Measurements from ENCODE around the gene MTARC2.

DNA sequence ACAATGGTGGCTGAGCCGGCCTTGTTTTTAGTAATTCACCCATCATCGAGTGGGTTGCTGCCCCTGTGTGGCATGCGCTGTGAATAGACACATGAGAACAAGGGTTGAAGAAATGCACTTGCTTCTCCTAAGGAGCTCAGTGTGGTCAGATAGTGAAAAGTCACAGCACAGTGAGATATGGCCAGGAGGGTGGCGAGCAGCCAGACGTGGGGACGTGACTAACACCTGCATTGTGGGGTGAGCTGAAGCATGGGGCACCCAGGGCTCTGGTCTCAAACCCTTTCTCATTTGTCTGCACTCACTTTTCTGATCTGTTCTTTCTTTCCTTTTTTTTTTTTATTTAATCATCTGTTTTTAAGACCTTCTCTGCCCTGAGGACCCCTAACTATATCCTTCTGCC, 52.1 kb downstream of the MTARC2 start:
- no peak for TF ChIP-seq ZNF460 (CRISPR knock-in tag; IDR thresholded peaks at IDR 0.05; ENCODE audit: borderline replicate concordance)
- TF ChIP-seq ZNF274 (CRISPR knock-in tag; IDR thresholded peaks at IDR 0.05) = no peak
- no peak for TF ChIP-seq ZSCAN20 (CRISPR knock-in tag; IDR thresholded peaks at IDR 0.05; ENCODE audit: borderline replicate concordance)
- TF ChIP-seq, protein P1, sequence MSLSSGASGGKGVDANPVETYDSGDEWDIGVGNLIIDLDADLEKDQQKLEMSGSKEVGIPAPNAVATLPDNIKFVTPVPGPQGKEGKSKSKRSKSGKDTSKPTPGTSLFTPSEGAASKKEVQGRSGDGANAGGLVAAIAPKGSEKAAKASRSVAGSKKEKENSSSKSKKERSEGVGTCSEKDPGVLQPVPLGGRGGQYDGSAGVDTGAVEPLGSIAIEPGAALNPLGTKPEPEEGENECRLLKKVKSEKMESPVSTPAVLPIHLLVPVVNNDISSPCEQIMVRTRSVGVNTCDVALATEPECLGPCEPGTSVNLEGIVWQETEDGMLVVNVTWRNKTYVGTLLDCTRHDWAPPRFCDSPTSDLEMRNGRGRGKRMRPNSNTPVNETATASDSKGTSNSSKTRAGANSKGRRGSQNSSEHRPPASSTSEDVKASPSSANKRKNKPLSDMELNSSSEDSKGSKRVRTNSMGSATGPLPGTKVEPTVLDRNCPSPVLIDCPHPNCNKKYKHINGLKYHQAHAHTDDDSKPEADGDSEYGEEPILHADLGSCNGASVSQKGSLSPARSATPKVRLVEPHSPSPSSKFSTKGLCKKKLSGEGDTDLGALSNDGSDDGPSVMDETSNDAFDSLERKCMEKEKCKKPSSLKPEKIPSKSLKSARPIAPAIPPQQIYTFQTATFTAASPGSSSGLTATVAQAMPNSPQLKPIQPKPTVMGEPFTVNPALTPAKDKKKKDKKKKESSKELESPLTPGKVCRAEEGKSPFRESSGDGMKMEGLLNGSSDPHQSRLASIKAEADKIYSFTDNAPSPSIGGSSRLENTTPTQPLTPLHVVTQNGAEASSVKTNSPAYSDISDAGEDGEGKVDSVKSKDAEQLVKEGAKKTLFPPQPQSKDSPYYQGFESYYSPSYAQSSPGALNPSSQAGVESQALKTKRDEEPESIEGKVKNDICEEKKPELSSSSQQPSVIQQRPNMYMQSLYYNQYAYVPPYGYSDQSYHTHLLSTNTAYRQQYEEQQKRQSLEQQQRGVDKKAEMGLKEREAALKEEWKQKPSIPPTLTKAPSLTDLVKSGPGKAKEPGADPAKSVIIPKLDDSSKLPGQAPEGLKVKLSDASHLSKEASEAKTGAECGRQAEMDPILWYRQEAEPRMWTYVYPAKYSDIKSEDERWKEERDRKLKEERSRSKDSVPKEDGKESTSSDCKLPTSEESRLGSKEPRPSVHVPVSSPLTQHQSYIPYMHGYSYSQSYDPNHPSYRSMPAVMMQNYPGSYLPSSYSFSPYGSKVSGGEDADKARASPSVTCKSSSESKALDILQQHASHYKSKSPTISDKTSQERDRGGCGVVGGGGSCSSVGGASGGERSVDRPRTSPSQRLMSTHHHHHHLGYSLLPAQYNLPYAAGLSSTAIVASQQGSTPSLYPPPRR (CRISPR knock-in tag; IDR thresholded peaks at IDR 0.05; ENCODE audit: borderline replicate concordance) = no peak
- TF ChIP-seq, protein P2, sequence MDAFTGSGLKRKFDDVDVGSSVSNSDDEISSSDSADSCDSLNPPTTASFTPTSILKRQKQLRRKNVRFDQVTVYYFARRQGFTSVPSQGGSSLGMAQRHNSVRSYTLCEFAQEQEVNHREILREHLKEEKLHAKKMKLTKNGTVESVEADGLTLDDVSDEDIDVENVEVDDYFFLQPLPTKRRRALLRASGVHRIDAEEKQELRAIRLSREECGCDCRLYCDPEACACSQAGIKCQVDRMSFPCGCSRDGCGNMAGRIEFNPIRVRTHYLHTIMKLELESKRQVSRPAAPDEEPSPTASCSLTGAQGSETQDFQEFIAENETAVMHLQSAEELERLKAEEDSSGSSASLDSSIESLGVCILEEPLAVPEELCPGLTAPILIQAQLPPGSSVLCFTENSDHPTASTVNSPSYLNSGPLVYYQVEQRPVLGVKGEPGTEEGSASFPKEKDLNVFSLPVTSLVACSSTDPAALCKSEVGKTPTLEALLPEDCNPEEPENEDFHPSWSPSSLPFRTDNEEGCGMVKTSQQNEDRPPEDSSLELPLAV (CRISPR knock-in tag; conservative IDR thresholded peaks at IDR 0.05; ENCODE audit: low read depth) = no peak
- no peak for TF ChIP-seq NFE2L1 (CRISPR knock-in tag; IDR thresholded peaks at IDR 0.05; ENCODE audit: borderline replicate concordance)
- TF ChIP-seq ZNF24 (IDR thresholded peaks at IDR 0.05) = no peak
- TF ChIP-seq, protein P3, sequence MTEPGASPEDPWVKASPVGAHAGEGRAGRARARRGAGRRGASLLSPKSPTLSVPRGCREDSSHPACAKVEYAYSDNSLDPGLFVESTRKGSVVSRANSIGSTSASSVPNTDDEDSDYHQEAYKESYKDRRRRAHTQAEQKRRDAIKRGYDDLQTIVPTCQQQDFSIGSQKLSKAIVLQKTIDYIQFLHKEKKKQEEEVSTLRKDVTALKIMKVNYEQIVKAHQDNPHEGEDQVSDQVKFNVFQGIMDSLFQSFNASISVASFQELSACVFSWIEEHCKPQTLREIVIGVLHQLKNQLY (CRISPR knock-in tag; IDR thresholded peaks at IDR 0.05) = no peak
- no peak for TF ChIP-seq GABPB1 (CRISPR knock-in tag; IDR thresholded peaks at IDR 0.05)
- TF ChIP-seq, protein P4, sequence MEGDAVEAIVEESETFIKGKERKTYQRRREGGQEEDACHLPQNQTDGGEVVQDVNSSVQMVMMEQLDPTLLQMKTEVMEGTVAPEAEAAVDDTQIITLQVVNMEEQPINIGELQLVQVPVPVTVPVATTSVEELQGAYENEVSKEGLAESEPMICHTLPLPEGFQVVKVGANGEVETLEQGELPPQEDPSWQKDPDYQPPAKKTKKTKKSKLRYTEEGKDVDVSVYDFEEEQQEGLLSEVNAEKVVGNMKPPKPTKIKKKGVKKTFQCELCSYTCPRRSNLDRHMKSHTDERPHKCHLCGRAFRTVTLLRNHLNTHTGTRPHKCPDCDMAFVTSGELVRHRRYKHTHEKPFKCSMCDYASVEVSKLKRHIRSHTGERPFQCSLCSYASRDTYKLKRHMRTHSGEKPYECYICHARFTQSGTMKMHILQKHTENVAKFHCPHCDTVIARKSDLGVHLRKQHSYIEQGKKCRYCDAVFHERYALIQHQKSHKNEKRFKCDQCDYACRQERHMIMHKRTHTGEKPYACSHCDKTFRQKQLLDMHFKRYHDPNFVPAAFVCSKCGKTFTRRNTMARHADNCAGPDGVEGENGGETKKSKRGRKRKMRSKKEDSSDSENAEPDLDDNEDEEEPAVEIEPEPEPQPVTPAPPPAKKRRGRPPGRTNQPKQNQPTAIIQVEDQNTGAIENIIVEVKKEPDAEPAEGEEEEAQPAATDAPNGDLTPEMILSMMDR (CRISPR knock-in tag; IDR thresholded peaks at IDR 0.05) = no peak
- TF ChIP-seq PRPF4 (IDR thresholded peaks at IDR 0.05; ENCODE audit: low read depth, low read length, poor library complexity, severe bottlenecking) = no peak
- no peak for TF ChIP-seq POLR2A (IDR thresholded peaks at IDR 0.05; ENCODE audit: insufficient read depth in 1 of 2, low read depth in 2 of 2, low read length in 2 of 2)

Data from HepG2 (cell line).